Panc1 (cell line): Measurements from ENCODE around the gene ACOXL. TPM values are rescaled to one million over a fixed set of nuclear protein-coding genes. Genes with fewer than 3 reads are reported as not detected.

Experiments
- ATAC-seq: fragments of 200-7000 bp; cut with Tn5 transposase; 2 replicates; pipeline ENCODE4 v1.9.1; 2020; ENCODE audit warnings: mild to moderate bottlenecking, moderate library complexity
- BruUV-seq: library from RNA; stranded (reverse); fragments of 400-500 nt; replicated peaks from 2 replicates; lab custom pipeline; 2021; lab: Mats Ljungman, UMichigan
- CTCF ChIA-PET: fragments of 300-600 bp; sonication (Branson Sonifier 250); formaldehyde crosslinking; loops from one replicate; lab custom pipeline; 2022; ENCODE audit warnings: antibody characterized with exemption; lab: Charles Lee
- POLR2A ChIA-PET: fragments of 300-600 bp; sonication (Branson Sonifier 250); formaldehyde crosslinking; loops from one replicate; lab custom pipeline; 2022; ENCODE audit warnings: antibody characterized with exemption; lab: Charles Lee
- DNase-seq: peaks from one replicate; pipeline ENCODE4 v3.0.0-alpha.2; 2010; ENCODE audit warnings: low read depth, low spot score
- H3K27ac ChIP-seq: 2 replicates; pipeline ENCODE4 v1.5.1; 2011; ENCODE audit warnings: mild to moderate bottlenecking, low read length, inconsistent platforms
- H3K27me3 ChIP-seq: fragments of 200-500 bp; sonication (Bioruptor generic); 2 replicates; pipeline ENCODE4 v1.6.0; 2014; ENCODE audit warnings: low read length, inconsistent platforms; ENCODE audit not compliant: control insufficient read depth, insufficient read depth
- H3K36me3 ChIP-seq: fragments of 200-500 bp; sonication (Bioruptor generic); 2 replicates; pipeline ENCODE4 v1.5.1; 2014; ENCODE audit warnings: inconsistent platforms, mild to moderate bottlenecking, low read length, moderate library complexity; ENCODE audit not compliant: control insufficient read depth, insufficient read depth
- H3K4me1 ChIP-seq: 2 replicates; pipeline ENCODE4 v1.5.1; 2011; ENCODE audit warnings: inconsistent platforms, mild to moderate bottlenecking, low read length, moderate library complexity; ENCODE audit not compliant: control insufficient read depth, insufficient read depth
- H3K4me3 ChIP-seq, 2 experiments: 2 replicates each; pipeline ENCODE4 v1.5.1; 2011 to 2012; ENCODE audit warnings: low read depth in 2 of 2, low read length in 2 of 2, mild to moderate bottlenecking in 2 of 2, inconsistent platforms in 1 of 2, moderate library complexity in 1 of 2
- H3K9me3 ChIP-seq: fragments of 200-500 bp; sonication (Bioruptor generic); 2 replicates; pipeline ENCODE4 v1.5.1; 2014; ENCODE audit warnings: low read depth, mild to moderate bottlenecking, inconsistent platforms, low read length, moderate library complexity; ENCODE audit not compliant: control insufficient read depth, insufficient read depth
- POLR2AphosphoS5 ChIP-seq: IDR thresholded peaks from 2 replicates; pipeline ENCODE4 v1.6.1; 2012; ENCODE audit warnings: mild to moderate bottlenecking, low read depth, low read length, moderate library complexity
- SIN3A ChIP-seq: IDR thresholded peaks from 2 replicates; pipeline ENCODE4 v1.6.1; 2012; ENCODE audit warnings: low read depth, mild to moderate bottlenecking, low read length, moderate library complexity, borderline replicate concordance; ENCODE audit not compliant: insufficient read depth
- TCF7L2 ChIP-seq: IDR thresholded peaks from 2 replicates; pipeline ENCODE4 v1.6.1; 2011; ENCODE audit warnings: mild to moderate bottlenecking, low read depth, low read length, inconsistent platforms
- in situ Hi-C: cut with HindIII; loops from 2 replicates; pipeline ENCODE4 v1.10.0; 2016; ENCODE audit warnings: low sequenced_read_pairs, low pct_unique_long_range_greater_than_20kb
- intact Hi-C: fragments of 100-400 bp; cut with micrococcal nuclease; formaldehyde crosslinking; loops from one replicate; pipeline ENCODE4 v1.10.0; 2022; ENCODE audit not compliant: unreplicated experiment
- total RNA-seq: library from RNA; stranded (reverse); gene quantifications from one replicate; pipeline ENCODE4 v1.2.1, GENCODE V29; 2021; ENCODE audit not compliant: unreplicated experiment
- TF ChIP-seq, protein P1 (sequence below): fragments of 450-650 bp; IDR thresholded peaks from 2 replicates; pipeline ENCODE4 v1.5.1; 2017; ENCODE audit warnings: mild to moderate bottlenecking
- TF ChIP-seq, protein P2 (sequence below), 2 experiments: IDR thresholded peaks; 2 replicates each; pipeline ENCODE4 v1.6.1; 2011 to 2012; ENCODE audit warnings: low read depth in 2 of 2, control low read depth in 1 of 2, low read length in 1 of 2, mild to moderate bottlenecking in 1 of 2, moderate library complexity in 1 of 2; ENCODE audit not compliant: insufficient read depth in 1 of 2

ACOXL gene
- total RNA-seq, 1 experiment from 2014 or later: 4.9 TPM

DNA sequence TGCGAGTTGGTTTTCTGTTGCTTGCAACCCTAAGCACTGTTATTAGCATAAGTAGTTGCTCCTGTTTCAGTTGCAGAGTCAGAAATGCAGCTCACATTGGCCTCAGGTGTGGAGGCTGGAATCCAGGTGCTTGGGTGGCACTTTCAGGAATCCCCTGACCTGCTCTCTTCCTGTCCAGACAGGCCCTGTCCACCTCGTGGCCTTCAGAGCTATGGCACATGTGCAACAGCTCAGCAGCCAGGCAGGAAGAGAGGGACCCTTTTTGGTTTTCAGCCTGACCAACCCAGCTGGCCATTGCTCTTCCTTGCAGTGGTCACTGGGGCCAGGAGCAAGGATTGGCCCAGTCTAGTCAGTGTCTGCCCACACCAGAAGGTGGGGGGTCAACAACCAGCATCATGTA is 12.7 kb downstream of the ACOXL start:
- in situ Hi-C loops (no loop called here), intact Hi-C loops (no loop called here)
- POLR2A ChIA-PET: no interaction called here
- H3K4me3 ChIP-seq: no peak overlapping the region
- ATAC-seq (no peak), DNase-seq (no peak)
- no peak overlapping the region; the same call in 1 of the 2 replicates for H3K27ac ChIP-seq
- H3K4me1 ChIP-seq: peaks cover 15% of the 10 kb centered on the region
- TF ChIP-seq SIN3A: no peak
- TF ChIP-seq, protein P1, sequence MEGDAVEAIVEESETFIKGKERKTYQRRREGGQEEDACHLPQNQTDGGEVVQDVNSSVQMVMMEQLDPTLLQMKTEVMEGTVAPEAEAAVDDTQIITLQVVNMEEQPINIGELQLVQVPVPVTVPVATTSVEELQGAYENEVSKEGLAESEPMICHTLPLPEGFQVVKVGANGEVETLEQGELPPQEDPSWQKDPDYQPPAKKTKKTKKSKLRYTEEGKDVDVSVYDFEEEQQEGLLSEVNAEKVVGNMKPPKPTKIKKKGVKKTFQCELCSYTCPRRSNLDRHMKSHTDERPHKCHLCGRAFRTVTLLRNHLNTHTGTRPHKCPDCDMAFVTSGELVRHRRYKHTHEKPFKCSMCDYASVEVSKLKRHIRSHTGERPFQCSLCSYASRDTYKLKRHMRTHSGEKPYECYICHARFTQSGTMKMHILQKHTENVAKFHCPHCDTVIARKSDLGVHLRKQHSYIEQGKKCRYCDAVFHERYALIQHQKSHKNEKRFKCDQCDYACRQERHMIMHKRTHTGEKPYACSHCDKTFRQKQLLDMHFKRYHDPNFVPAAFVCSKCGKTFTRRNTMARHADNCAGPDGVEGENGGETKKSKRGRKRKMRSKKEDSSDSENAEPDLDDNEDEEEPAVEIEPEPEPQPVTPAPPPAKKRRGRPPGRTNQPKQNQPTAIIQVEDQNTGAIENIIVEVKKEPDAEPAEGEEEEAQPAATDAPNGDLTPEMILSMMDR: no peak
- TF ChIP-seq, protein P2, sequence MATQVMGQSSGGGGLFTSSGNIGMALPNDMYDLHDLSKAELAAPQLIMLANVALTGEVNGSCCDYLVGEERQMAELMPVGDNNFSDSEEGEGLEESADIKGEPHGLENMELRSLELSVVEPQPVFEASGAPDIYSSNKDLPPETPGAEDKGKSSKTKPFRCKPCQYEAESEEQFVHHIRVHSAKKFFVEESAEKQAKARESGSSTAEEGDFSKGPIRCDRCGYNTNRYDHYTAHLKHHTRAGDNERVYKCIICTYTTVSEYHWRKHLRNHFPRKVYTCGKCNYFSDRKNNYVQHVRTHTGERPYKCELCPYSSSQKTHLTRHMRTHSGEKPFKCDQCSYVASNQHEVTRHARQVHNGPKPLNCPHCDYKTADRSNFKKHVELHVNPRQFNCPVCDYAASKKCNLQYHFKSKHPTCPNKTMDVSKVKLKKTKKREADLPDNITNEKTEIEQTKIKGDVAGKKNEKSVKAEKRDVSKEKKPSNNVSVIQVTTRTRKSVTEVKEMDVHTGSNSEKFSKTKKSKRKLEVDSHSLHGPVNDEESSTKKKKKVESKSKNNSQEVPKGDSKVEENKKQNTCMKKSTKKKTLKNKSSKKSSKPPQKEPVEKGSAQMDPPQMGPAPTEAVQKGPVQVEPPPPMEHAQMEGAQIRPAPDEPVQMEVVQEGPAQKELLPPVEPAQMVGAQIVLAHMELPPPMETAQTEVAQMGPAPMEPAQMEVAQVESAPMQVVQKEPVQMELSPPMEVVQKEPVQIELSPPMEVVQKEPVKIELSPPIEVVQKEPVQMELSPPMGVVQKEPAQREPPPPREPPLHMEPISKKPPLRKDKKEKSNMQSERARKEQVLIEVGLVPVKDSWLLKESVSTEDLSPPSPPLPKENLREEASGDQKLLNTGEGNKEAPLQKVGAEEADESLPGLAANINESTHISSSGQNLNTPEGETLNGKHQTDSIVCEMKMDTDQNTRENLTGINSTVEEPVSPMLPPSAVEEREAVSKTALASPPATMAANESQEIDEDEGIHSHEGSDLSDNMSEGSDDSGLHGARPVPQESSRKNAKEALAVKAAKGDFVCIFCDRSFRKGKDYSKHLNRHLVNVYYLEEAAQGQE (IDR thresholded peaks at IDR 0.05; ENCODE audit: insufficient read depth in 1 of 2, low read depth in 2 of 2, low read length in 1 of 2): no peak
- no peak for TF ChIP-seq POLR2AphosphoS5
- no peak for TF ChIP-seq TCF7L2
- CTCF ChIA-PET: no interaction called here
- BruUV-seq: no TSS peak
- H3K27me3 ChIP-seq: no peaks in the 10 kb centered on the region
- H3K36me3 ChIP-seq: no peaks in the 10 kb centered on the region
- H3K9me3 ChIP-seq: no peaks in the 10 kb centered on the region

DNA sequence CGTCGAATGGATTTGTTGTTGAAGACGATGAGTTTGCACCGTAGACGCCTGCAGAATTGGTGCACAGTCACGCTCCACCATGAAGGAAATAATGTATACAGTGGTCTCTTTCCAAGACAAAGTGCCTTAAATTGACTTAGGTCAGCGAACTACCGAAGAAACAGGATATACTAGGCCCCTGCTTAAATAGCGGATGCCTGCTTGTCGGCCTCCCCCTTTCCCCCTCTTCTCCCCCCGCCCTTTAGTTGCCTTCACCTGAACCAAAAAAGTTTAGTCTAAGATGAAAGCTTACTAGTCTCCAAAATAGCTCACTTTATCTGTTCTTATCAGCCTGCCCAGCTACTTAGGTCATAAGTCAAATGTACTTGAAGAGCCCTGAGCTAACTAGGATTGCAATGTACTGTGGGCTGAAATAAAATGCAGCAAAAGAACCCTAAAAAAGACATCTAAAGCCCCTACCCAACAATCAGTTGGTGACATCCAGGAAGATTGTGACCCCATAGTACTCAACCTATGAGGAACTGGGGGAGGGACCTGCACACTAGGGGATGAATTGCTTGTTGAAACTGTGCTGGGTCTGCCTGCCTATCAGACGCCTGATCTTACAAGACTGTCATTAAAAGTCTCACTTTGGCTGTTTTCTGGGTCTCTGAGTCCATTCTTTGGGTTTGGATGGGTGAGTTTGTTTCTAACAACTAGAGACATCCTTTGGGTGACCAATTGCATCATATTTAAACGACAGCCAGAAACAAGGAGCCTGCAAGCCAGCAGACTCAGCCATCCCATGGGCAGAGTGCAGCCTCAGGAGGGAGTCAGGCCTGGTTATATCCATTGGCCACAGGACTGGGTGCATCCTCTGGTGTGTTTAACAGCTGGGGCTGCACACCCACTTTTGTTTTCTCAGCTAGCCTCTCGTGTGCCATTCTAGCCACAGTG is 14.5 kb downstream of the ACOXL start:
- no peak overlapping the region for H3K4me3 ChIP-seq
- intact Hi-C loops: no loop called here
- POLR2A ChIA-PET: interaction anchor here (0.6 kb wide), 1 partner anchor 31 kb away, joined by 6 read pairs; no protein-coding TSS in a partner anchor
- TF ChIP-seq, protein P2 (IDR thresholded peaks at IDR 0.05; ENCODE audit: insufficient read depth in 1 of 2, low read depth in 2 of 2, low read length in 1 of 2): no peak
- TF ChIP-seq, protein P1: no peak
- TF ChIP-seq POLR2AphosphoS5: no peak
- TF ChIP-seq SIN3A: no peak
- TF ChIP-seq TCF7L2: no peak
- no peak for DNase-seq
- peaks cover 15% of the 10 kb centered on the region for H3K4me1 ChIP-seq
- H3K9me3 ChIP-seq: no peaks in the 10 kb centered on the region
- no peaks in the 10 kb centered on the region for H3K36me3 ChIP-seq
- H3K27me3 ChIP-seq: no peaks in the 10 kb centered on the region
- no TSS peak for BruUV-seq
- H3K27ac ChIP-seq: peak overlapping the region; percentile 68
- peak; percentile 70 for ATAC-seq
- CTCF ChIA-PET: no interaction called here
- in situ Hi-C loops: no loop called here
